Activated T-cell treated with anti-CD3 and anti-CD28 coated beads for 1 hour (primary cell): Measurements from ENCODE around the gene PARD6G.
"Not testable (repeated sequence)": the region's sequence is repeated elsewhere in the genome, so short reads cannot be mapped to it uniquely, and the experiment has no call there.

Experiments
- DNase-seq: peaks from one replicate; pipeline ENCODE4 v3.0.0-alpha.2; 2020; ENCODE audit warnings: low read depth

Gene PARD6G

GRCh38 chr18:80171054-80171872 lies 76.1 kb downstream of the PARD6G start:
- DNase-seq: peak; percentile 19

- DNase-seq: no peak
Measured at GRCh38 chr18:80170395-80171053, 76.8 kb downstream of the PARD6G start.

- no peak for DNase-seq
Measured at GRCh38 chr18:80169607-80170006, 77.7 kb downstream of the PARD6G start.

- DNase-seq: no peak
Measured at GRCh38 chr18:80168982-80169381, 78.3 kb downstream of the PARD6G start.

GRCh38 chr18:80168346-80168745 lies 79.0 kb downstream of the PARD6G start:
- no peak for DNase-seq

- no peak for DNase-seq
Measured at GRCh38 chr18:80167931-80168330, 79.4 kb downstream of the PARD6G start.

- DNase-seq: no peak
Measured at GRCh38 chr18:80167331-80167730, 80.0 kb downstream of the PARD6G start.

GRCh38 chr18:80166725-80167124 lies 80.6 kb downstream of the PARD6G start:
- DNase-seq: no peak

GRCh38 chr18:80166240-80166639 lies 81.1 kb downstream of the PARD6G start:
- DNase-seq: no peak

GRCh38 chr18:80164727-80165355 lies 82.5 kb downstream of the PARD6G start:
- DNase-seq: not testable (repeated sequence)

- no peak for DNase-seq
Measured at GRCh38 chr18:80163183-80163582, 84.1 kb downstream of the PARD6G start.

GRCh38 chr18:80161781-80162417 lies 85.4 kb downstream of the PARD6G start:
- no peak for DNase-seq

- DNase-seq: no peak
Measured at GRCh38 chr18:80159713-80160636, 87.3 kb downstream of the PARD6G start.

GRCh38 chr18:80158365-80158764 lies 88.9 kb downstream of the PARD6G start:
- no peak for DNase-seq

- DNase-seq: peak; percentile 71
Measured at GRCh38 chr18:80157708-80158343, 89.5 kb downstream of the PARD6G start.

GRCh38 chr18:80154293-80154692 lies 93.0 kb downstream of the PARD6G start:
- no peak for DNase-seq

- DNase-seq: no peak
Measured at GRCh38 chr18:80149667-80150066, 97.6 kb downstream of the PARD6G start.

GRCh38 chr18:80148326-80149199 lies 98.8 kb downstream of the PARD6G start:
- DNase-seq: no peak

GRCh38 chr18:80147418-80148325 lies 99.6 kb downstream of the PARD6G start:
- peak; percentile 58 for DNase-seq
